ENCODE measurements around the gene HSH2D.
"Not testable (repeated sequence)": the region's sequence is repeated elsewhere in the genome, so short reads cannot be mapped to it uniquely, and the experiment has no call there.

Gene HSH2D

GRCh38 chr19:16143399-16144215, at the start of gene HSH2D:
HSH2D (plus strand) TSS chr19:16143685; CDS start chr19:16148751, 5,066 bp downstream.
- DNase-seq, result peak; percentile 59

- DNase-seq, result no peak
Measured at GRCh38 chr19:16094360-16095070, 49.0 kb upstream of the HSH2D start.

GRCh38 chr19:16095071-16095571, 48.4 kb upstream of the HSH2D start:
- DNase-seq, result no peak

- no peak for DNase-seq
Measured at GRCh38 chr19:16096280-16096855, 47.1 kb upstream of the HSH2D start.

GRCh38 chr19:16098416-16098768, 45.1 kb upstream of the HSH2D start:
- DNase-seq, result no peak

GRCh38 chr19:16098821-16099220, 44.7 kb upstream of the HSH2D start:
- DNase-seq, result no peak

GRCh38 chr19:16099314-16099965, 44.0 kb upstream of the HSH2D start:
- not testable (repeated sequence) for DNase-seq

GRCh38 chr19:16100524-16100923, 43.0 kb upstream of the HSH2D start:
- no peak for DNase-seq

- no peak for DNase-seq
Measured at GRCh38 chr19:16104722-16105121, 38.8 kb upstream of the HSH2D start.

- DNase-seq, result peak; percentile 25
Measured at GRCh38 chr19:16106121-16106520, 37.4 kb upstream of the HSH2D start.

- DNase-seq, result peak; percentile 98
Measured at GRCh38 chr19:16111160-16111908, 32.2 kb upstream of the HSH2D start, which contains the start of gene RAB8A. RAB8A (plus strand) TSS chr19:16111889; CDS start chr19:16111902, 13 bp downstream.

- peak; percentile 17 for DNase-seq
Measured at GRCh38 chr19:16111909-16112752, 31.4 kb upstream of the HSH2D start.

GRCh38 chr19:16112778-16113177, 30.7 kb upstream of the HSH2D start:
- DNase-seq, result peak; percentile 87

GRCh38 chr19:16113727-16114126, 29.8 kb upstream of the HSH2D start:
- peak; percentile 65 for DNase-seq

GRCh38 chr19:16115301-16116039, 28.0 kb upstream of the HSH2D start:
- no peak for DNase-seq

- no peak for DNase-seq
Measured at GRCh38 chr19:16116067-16116466, 27.4 kb upstream of the HSH2D start.

GRCh38 chr19:16117594-16118033, 25.9 kb upstream of the HSH2D start:
- DNase-seq, result peak; percentile 20

- peak; percentile 36 for DNase-seq
Measured at GRCh38 chr19:16118489-16119033, 24.9 kb upstream of the HSH2D start.

- DNase-seq, result not testable (repeated sequence)
Measured at GRCh38 chr19:16119075-16119857, 24.2 kb upstream of the HSH2D start.
